GM21723 (cell line): Measurements from ENCODE around the gene ADAM8.

Source experiments
- ATAC-seq: cut with Tn5 transposase; IDR thresholded peaks from one replicate; pipeline ENCODE4 v1.9.1; 2021; ENCODE audit warnings: mild to moderate bottlenecking, moderate library complexity; ENCODE audit not compliant: unreplicated experiment

Gene ADAM8

GRCh38 chr10:133309100-133309719 lies 32.5 kb upstream of the ADAM8 start:
- peak; percentile 70 for ATAC-seq

GRCh38 chr10:133308421-133309099 lies 31.9 kb upstream of the ADAM8 start, which contains the start of the genes TUBGCP2 and ZNF511:
TUBGCP2 (minus strand) TSS chr10:133308872; CDS start chr10:133302941, 5,931 bp downstream.
ZNF511 (plus strand) TSS chr10:133308914; CDS start chr10:133308944, 30 bp downstream.
- peak; percentile 82 for ATAC-seq

- ATAC-seq: peak; percentile 52
These were observed 31.2 kb upstream of the ADAM8 start for GRCh38 chr10:133307776-133308420.

- no peak for ATAC-seq
These were observed 30.3 kb upstream of the ADAM8 start for GRCh38 chr10:133306941-133307379.

- ATAC-seq: no peak
These were observed 29.4 kb upstream of the ADAM8 start for GRCh38 chr10:133306097-133306476.

- ATAC-seq: no peak
These were observed 26.5 kb upstream of the ADAM8 start for GRCh38 chr10:133303206-133303605.

GRCh38 chr10:133302230-133302629 lies 25.6 kb upstream of the ADAM8 start:
- ATAC-seq: no peak

GRCh38 chr10:133299738-133300137 lies 23.1 kb upstream of the ADAM8 start:
- ATAC-seq: no peak

GRCh38 chr10:133299224-133299623 lies 22.6 kb upstream of the ADAM8 start:
- ATAC-seq: no peak

GRCh38 chr10:133298466-133298865 lies 21.8 kb upstream of the ADAM8 start:
- ATAC-seq: no peak

GRCh38 chr10:133297504-133297903 lies 20.8 kb upstream of the ADAM8 start:
- no peak for ATAC-seq

- no peak for ATAC-seq
These were observed 19.0 kb upstream of the ADAM8 start for GRCh38 chr10:133295426-133296320.

GRCh38 chr10:133294189-133294588 lies 17.5 kb upstream of the ADAM8 start:
- no peak for ATAC-seq

GRCh38 chr10:133293810-133294119 lies 17.1 kb upstream of the ADAM8 start:
- ATAC-seq: no peak

GRCh38 chr10:133292919-133293809 lies 16.5 kb upstream of the ADAM8 start:
- no peak for ATAC-seq

GRCh38 chr10:133289761-133290160 lies 13.1 kb upstream of the ADAM8 start:
- ATAC-seq: no peak

- ATAC-seq: no peak
These were observed 11.3 kb upstream of the ADAM8 start for GRCh38 chr10:133287832-133288500.

- ATAC-seq: no peak
These were observed 9.7 kb upstream of the ADAM8 start for GRCh38 chr10:133286366-133286765.

GRCh38 chr10:133285217-133285616 lies 8.5 kb upstream of the ADAM8 start:
- ATAC-seq: no peak

GRCh38 chr10:133283931-133284330 lies 7.3 kb upstream of the ADAM8 start:
- no peak for ATAC-seq
